Activated CD8-positive, alpha-beta T cell treated with anti-CD3 and anti-CD28 coated beads for 36 hours (primary cell): ENCODE results near the gene CD200R1. TPM values are rescaled to one million over a fixed set of nuclear protein-coding genes. Genes with fewer than 3 reads are reported as not detected.

Experiments
- ATAC-seq: fragments of 200-7000 bp; cut with Tn5 transposase; one replicate; pipeline ENCODE4 v1.10.0; 2021; ENCODE audit warnings: mild to moderate bottlenecking, moderate library complexity
- CTCF ChIA-PET: fragments of 350-600 bp; sonication (Branson Sonifier 250); formaldehyde crosslinking; loops from one replicate; lab custom pipeline; 2021; ENCODE audit warnings: antibody characterized with exemption; lab: Charles Lee
- POLR2A ChIA-PET: fragments of 350-600 bp; sonication (Branson Sonifier 250); formaldehyde crosslinking; loops from one replicate; lab custom pipeline; 2021; ENCODE audit warnings: antibody characterized with exemption; lab: Charles Lee
- DNase-seq: peaks from one replicate; pipeline ENCODE4 v3.0.0-alpha.2; 2020
- H3K27ac Mint-ChIP-seq: one replicate; pipeline ENCODE4 v1.8.0; 2021; ENCODE audit warnings: mild to moderate bottlenecking, mixed read lengths
- H3K27me3 Mint-ChIP-seq: one replicate; pipeline ENCODE4 v1.8.0; 2021; ENCODE audit warnings: mixed read lengths
- H3K36me3 Mint-ChIP-seq: one replicate; pipeline ENCODE4 v1.8.0; 2021; ENCODE audit warnings: low read depth, mixed read lengths
- H3K4me1 Mint-ChIP-seq: one replicate; pipeline ENCODE4 v1.8.0; 2021; ENCODE audit warnings: low read depth, mixed read lengths
- H3K4me3 Mint-ChIP-seq: one replicate; pipeline ENCODE4 v1.8.0; 2021; ENCODE audit warnings: mild to moderate bottlenecking, moderate library complexity, mixed read lengths
- H3K9me3 Mint-ChIP-seq: one replicate; pipeline ENCODE4 v1.8.0; 2021; ENCODE audit warnings: mixed read lengths
- CTCF ChIP-seq: fragments of 200-600 bp; IDR thresholded peaks from one replicate; pipeline ENCODE4 v1.8.0; 2022; ENCODE audit warnings: antibody characterized with exemption, mild to moderate bottlenecking
- intact Hi-C: fragments of 100-400 bp; cut with micrococcal nuclease; formaldehyde crosslinking; loops from one replicate; pipeline ENCODE4 v1.10.0; 2022
- total RNA-seq, 2 experiments: library from RNA; stranded (reverse); gene quantifications; one replicate each; pipeline ENCODE4 v1.2.3, GENCODE V29; 2021

The CD200R1 gene
- total RNA-seq, 2 experiments from 2014 or later, result 1.4 to 1.8 TPM

DNA sequence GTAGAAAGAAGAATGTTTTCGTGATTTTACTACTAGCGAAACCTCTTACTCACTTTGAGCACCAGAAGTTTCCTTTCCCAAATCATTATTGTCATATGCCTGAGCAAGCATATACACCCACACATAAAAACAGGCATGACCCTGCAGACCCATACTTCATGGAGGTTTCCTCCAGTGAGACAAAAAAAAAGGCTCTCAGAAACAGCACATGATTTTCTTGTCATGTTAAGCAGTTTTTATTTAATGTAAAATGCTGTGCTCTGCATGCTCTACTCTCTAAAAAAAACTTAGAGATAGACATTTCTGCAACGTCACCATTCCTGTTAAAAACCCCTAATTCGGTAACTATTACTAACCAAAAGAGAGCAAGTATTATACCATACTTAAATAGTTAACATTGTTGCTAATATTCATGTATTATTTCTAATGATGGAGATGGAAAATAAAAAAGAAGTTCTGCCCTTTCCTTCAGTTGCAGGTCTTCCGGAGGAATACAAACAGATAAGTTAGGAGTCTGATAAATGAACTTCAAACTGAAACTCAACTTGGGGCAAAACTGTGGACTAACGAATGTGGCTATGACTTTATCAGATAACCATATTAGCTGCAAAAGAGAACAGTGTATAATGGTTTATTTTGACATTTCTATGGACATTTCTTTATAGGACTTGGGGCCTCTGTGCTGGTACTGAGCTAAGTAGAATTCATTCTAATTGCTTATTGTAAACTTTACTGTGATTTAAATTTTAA lies 15.9 kb downstream of the CD200R1 start:
- H3K4me3 Mint-ChIP-seq, result peak overlapping the region; percentile 62
- H3K27ac Mint-ChIP-seq, result peak overlapping the region; percentile 46
- intact Hi-C loops, result no loop called here
- peaks cover 35% of the 10 kb centered on the region for H3K36me3 Mint-ChIP-seq
- peaks cover 34% of the 10 kb centered on the region for H3K9me3 Mint-ChIP-seq
- TF ChIP-seq CTCF, result no peak
- no peaks in the 10 kb centered on the region for H3K27me3 Mint-ChIP-seq
- peak; percentile 26 for DNase-seq
- ChIA-PET CTCF (interaction anchor here (1.4 kb wide), 1 partner anchor 21 kb away, joined by 3 read pairs; no protein-coding TSS in a partner anchor), POLR2A (interaction anchor here (0.6 kb wide), 1 partner anchor 786 kb away, joined by 3 read pairs; no protein-coding TSS in a partner anchor)
- peak; percentile 75 for ATAC-seq
- H3K4me1 Mint-ChIP-seq, result peaks cover 32% of the 10 kb centered on the region

GRCh38 chr3:112956351-112956750 lies 18.6 kb downstream of the CD200R1 start:
- no peak for ATAC-seq
- peaks cover 16% of the 10 kb centered on the region for H3K36me3 Mint-ChIP-seq
- intact Hi-C loops, result no loop called here
- no peak for TF ChIP-seq CTCF
- H3K4me1 Mint-ChIP-seq, result peaks cover 26% of the 10 kb centered on the region
- POLR2A ChIA-PET, result no interaction called here
- no peaks in the 10 kb centered on the region for H3K27me3 Mint-ChIP-seq
- CTCF ChIA-PET, result interaction anchor here (1.4 kb wide), 1 partner anchor 23 kb away, joined by 3 read pairs; no protein-coding TSS in a partner anchor
- peaks cover 15% of the 10 kb centered on the region for H3K9me3 Mint-ChIP-seq
- no peak overlapping the region for H3K4me3 Mint-ChIP-seq
- no peak overlapping the region for H3K27ac Mint-ChIP-seq
- DNase-seq, result no peak

GRCh38 chr3:112948346-112948838 lies 26.5 kb downstream of the CD200R1 start:
- no peak overlapping the region for H3K4me3 Mint-ChIP-seq
- TF ChIP-seq CTCF, result no peak
- no peak for ATAC-seq
- DNase-seq, result no peak
- POLR2A ChIA-PET, result interaction anchor here (0.7 kb wide), 1 partner anchor 10 kb away, joined by 3 read pairs; no protein-coding TSS in a partner anchor
- no peak overlapping the region for H3K27ac Mint-ChIP-seq
- no peaks in the 10 kb centered on the region for H3K27me3 Mint-ChIP-seq
- intact Hi-C loops, result no loop called here
- peaks cover 13% of the 10 kb centered on the region for H3K4me1 Mint-ChIP-seq
- peaks cover 19% of the 10 kb centered on the region for H3K9me3 Mint-ChIP-seq
- peaks cover 25% of the 10 kb centered on the region for H3K36me3 Mint-ChIP-seq
- CTCF ChIA-PET, result interaction anchor here (0.8 to 1.4 kb wide), 2 partner anchors 14 to 496 kb away, joined by 3 read pairs; no protein-coding TSS in a partner anchor

GRCh38 chr3:112931736-112932521 lies 43.0 kb downstream of the CD200R1 start:
- ChIA-PET CTCF (interaction anchor here (0.9 to 1.5 kb wide), 2 partner anchors 212 to 289 kb away, joined by 3 to 5 read pairs; no protein-coding TSS in a partner anchor), POLR2A (interaction anchor here (1.0 kb wide), 2 partner anchors 25 to 152 kb away, joined by 3 read pairs; no protein-coding TSS in a partner anchor)
- Mint-ChIP-seq H3K27me3 (no peaks in the 10 kb centered on the region), H3K9me3 (peaks cover 19% of the 10 kb centered on the region), H3K36me3 (peaks cover 10% of the 10 kb centered on the region), H3K4me3 (no peak overlapping the region), H3K27ac (peak overlapping the region; percentile 25), H3K4me1 (peaks cover 23% of the 10 kb centered on the region)
- no peak for TF ChIP-seq CTCF
- no peak for ATAC-seq
- intact Hi-C loops, result no loop called here
- DNase-seq, result no peak
